BLaER1 (cell line): ENCODE measurements around the gene JAZF1.

Experiments
- H3K27ac ChIP-seq: shearing (Covaris generic); formaldehyde crosslinking; 2 replicates; pipeline ENCODE4 v1.8.1; 2022
- H3K27me3 ChIP-seq: shearing (Covaris generic); formaldehyde crosslinking; 2 replicates; pipeline ENCODE4 v1.8.1; 2022
- H3K36me3 ChIP-seq: shearing (Covaris generic); formaldehyde crosslinking; 2 replicates; pipeline ENCODE4 v1.8.1; 2022
- H3K4me1 ChIP-seq: shearing (Covaris generic); formaldehyde crosslinking; 2 replicates; pipeline ENCODE4 v1.8.1; 2022
- H3K4me2 ChIP-seq: shearing (Covaris generic); formaldehyde crosslinking; 2 replicates; pipeline ENCODE4 v1.8.1; 2022
- H3K4me3 ChIP-seq: shearing (Covaris generic); formaldehyde crosslinking; 2 replicates; pipeline ENCODE4 v1.8.1; 2022
- H3K9ac ChIP-seq: shearing (Covaris generic); formaldehyde crosslinking; 2 replicates; pipeline ENCODE4 v1.8.1; 2022
- H3K9me3 ChIP-seq: shearing (Covaris generic); formaldehyde crosslinking; 2 replicates; pipeline ENCODE4 v1.8.1; 2022
- H4K20me1 ChIP-seq: shearing (Covaris generic); formaldehyde crosslinking; 2 replicates; pipeline ENCODE4 v1.8.1; 2022
- Cebpa-rat ChIP-seq: shearing (Covaris generic); IDR thresholded peaks from 2 replicates; pipeline ENCODE4 v1.8.1; 2022

The JAZF1 gene

DNA sequence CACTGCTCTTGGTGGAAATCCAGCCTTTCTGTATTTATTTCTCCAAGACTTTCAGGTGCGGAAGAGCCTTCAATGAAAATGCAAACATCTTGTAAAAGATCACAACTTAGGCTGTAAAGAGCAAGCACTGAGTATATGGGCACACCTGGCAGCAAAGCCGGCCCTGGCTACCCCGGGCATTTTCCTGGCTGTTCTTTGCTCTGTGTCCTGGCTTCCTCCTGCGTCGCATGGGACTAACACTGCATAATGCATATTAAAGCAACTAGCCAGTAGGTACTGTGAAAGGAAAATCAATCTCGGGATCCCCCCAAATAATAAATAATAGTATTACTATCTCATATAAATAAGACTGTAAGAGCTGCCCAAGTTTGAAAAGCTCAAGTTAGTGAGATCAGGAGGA is 9.9 kb downstream of the JAZF1 start:
- Histone ChIP-seq H3K27ac (no peak overlapping the region), H4K20me1 (0 out of 2 replicates have a peak, but pooled peaks cover 9% of the 10 kb centered on the region), H3K4me2 (no peak overlapping the region), H3K9ac (no peak overlapping the region), H3K27me3 (no peaks in the 10 kb centered on the region), H3K9me3 (no peaks in the 10 kb centered on the region), H3K36me3 (no peaks in the 10 kb centered on the region), H3K4me1 (peaks cover 32% of the 10 kb centered on the region), H3K4me3 (no peak overlapping the region)
- TF ChIP-seq Cebpa-rat: no peak

DNA sequence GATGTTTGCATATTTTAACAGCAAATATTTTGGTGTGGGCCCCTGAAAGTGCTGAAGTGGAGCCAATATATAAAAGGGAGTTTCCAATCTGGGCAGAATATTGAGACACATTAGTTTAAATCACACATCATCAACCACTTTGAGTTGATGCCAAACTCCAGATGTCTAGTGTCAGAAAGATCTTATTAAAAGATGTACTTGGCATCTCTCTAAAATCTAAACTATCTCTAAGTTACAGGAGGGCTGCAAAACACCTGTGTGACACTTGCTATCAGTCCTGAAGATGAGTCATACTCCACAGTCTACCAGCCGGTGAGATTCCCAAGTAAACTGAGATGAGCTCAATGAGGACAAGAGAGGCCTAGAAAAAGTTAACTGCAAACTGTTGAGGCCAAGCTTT is 11.4 kb downstream of the JAZF1 start:
- Histone ChIP-seq H3K4me1 (peaks cover 46% of the 10 kb centered on the region), H3K4me3 (no peak overlapping the region), H3K9ac (no peak overlapping the region), H3K36me3 (no peaks in the 10 kb centered on the region), H3K27me3 (no peaks in the 10 kb centered on the region), H4K20me1 (no peaks in the 10 kb centered on the region), H3K4me2 (no peak overlapping the region), H3K27ac (no peak overlapping the region), H3K9me3 (no peaks in the 10 kb centered on the region)
- TF ChIP-seq Cebpa-rat: no peak

DNA sequence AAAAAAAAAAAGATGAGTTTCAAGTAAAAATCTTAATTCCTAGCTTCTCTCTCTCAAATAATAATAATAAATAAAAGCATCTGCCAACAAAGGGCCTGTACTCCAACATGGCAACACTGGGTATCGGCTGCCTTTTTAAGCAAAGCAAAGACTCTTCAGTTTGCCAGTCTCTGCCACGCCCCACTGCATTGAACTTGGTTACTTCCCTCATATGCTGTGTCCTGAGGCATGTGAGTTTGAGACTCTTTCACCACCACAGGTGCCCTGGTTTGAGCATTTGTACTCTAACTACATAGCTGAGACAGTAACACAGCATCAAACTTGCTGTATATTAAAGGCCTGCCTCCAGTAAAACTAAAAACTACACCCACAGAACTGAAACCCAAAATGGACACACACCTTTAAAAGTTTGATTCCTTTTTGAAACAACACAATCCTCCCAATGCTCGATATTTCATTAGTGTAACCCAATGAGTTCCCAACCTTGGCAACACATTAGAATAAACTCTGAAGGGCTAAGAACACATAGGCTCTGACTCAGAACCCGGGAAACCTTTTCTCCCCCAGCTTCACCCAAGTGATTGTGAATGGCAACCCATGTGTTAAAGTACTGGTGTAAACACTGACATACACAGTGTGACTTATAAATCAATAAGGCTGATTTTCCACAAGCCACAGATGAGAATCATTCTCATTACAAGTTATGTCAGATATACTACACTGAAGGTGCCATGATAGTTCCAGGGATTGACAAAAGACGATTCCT is 12.0 kb downstream of the JAZF1 start:
- TF ChIP-seq Cebpa-rat: no peak
- no peak overlapping the region for H3K4me2 ChIP-seq
- no peak overlapping the region for H3K27ac ChIP-seq

DNA sequence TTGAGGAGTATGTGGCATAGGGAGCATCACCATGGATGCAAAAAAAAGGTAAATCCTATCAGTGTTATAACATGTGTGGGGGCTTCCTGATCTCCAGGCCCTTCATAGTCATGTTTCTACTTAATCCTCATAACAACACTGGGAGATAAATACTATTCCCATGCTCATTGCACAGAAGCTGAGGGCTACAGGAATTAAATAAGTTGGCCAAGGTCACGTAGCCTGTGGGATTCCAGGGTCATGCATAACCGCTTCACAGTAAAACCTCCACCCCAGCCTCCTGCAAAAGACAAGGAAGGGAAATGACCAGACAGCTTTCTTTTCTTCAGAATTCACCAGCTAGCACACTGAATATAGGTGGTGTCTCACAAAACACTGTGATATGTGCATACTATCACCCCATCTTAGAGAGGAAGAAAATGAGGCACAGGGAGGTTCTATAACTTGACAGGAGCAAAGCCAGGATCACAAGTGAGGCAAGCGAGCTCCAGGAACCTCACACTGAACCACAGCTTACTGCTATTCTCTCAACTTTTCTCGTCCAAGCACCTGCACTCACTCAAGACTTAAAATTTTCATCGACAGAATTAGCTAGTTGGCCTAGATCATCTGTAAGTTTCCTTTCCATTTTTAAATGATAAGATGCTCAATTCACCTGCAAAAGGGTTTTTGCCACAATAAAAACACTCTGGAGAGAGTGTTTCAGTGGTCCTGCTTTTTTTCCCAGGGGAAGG is 13.4 kb downstream of the JAZF1 start:
- TF ChIP-seq Cebpa-rat: no peak
- H3K27me3 ChIP-seq: no peaks in the 10 kb centered on the region
- H3K27ac ChIP-seq: no peak overlapping the region
- no peaks in the 10 kb centered on the region for H4K20me1 ChIP-seq
- H3K36me3 ChIP-seq: no peaks in the 10 kb centered on the region
- peak overlapping the region; percentile 0; the same call in 1 of the 2 replicates for H3K4me2 ChIP-seq
- no peaks in the 10 kb centered on the region for H3K9me3 ChIP-seq
- H3K9ac ChIP-seq: no peak overlapping the region
- H3K4me3 ChIP-seq: no peak overlapping the region
- peaks cover 45% of the 10 kb centered on the region for H3K4me1 ChIP-seq

More for the DNA sequence above, 12.0 kb downstream of the JAZF1 start:
- no peak overlapping the region for H3K4me3 ChIP-seq
- no peaks in the 10 kb centered on the region for H4K20me1 ChIP-seq
- no peak overlapping the region for H3K9ac ChIP-seq
- peaks cover 46% of the 10 kb centered on the region for H3K4me1 ChIP-seq
- no peaks in the 10 kb centered on the region for H3K36me3 ChIP-seq
- H3K9me3 ChIP-seq: no peaks in the 10 kb centered on the region
- no peaks in the 10 kb centered on the region for H3K27me3 ChIP-seq

DNA sequence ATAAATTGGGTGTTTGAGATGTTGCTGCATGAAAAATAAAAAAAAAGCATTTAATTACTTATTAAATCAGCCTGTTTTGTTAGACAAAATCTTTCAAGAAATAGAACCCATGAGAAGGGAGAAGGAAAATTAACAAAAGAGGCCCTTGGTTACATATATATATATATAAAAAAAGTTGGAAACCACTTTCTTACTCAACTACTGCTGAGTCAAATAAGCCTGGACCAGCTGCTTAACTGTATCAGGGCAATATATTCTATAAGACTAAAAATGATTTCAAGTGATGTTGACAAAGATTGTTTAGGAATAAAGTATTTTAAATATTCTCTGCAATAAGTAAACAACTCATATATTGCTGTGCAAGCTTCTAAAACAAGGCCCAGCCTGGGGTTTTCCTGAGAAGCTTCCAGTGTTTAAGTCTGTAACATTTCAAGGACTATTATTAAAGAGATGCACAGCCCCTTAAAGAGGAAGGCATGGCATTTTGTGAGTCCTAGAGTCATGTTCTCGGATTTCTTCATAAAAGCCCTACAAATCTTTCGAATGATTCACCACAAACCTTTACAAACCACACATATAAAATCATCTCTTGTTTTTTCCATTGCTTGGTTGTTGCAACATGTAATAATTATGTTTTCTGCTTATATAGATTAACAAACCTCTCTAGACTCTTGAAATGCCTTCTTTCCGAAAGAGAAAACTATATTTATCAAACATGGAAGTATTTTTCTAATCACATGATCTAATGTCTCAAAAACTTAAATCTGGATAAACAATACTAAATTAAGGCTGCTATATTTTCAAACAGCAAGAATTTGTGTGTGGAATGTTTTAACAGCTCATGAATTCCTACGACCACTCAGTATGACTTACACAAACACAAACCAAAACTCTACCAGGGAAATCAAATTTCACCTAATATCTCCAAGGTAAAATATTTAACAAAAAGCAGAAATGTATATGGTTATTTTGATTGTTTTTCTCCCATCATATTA is 14.3 kb downstream of the JAZF1 start:
- Histone ChIP-seq H4K20me1 (no peaks in the 10 kb centered on the region), H3K4me2 (peak overlapping the region; percentile 33; the same call in 1 of the 2 replicates), H3K4me3 (no peak overlapping the region), H3K9me3 (no peaks in the 10 kb centered on the region; the same call in 1 of the 2 replicates), H3K4me1 (peaks cover 45% of the 10 kb centered on the region), H3K36me3 (no peaks in the 10 kb centered on the region), H3K27ac (no peak overlapping the region), H3K9ac (no peak overlapping the region), H3K27me3 (no peaks in the 10 kb centered on the region)
- no peak for TF ChIP-seq Cebpa-rat

GRCh38 chr7:28165261-28165660 is 15.3 kb downstream of the JAZF1 start:
- Histone ChIP-seq H3K27me3 (no peaks in the 10 kb centered on the region), H3K4me1 (peaks cover 48% of the 10 kb centered on the region), H3K27ac (no peak overlapping the region), H4K20me1 (no peaks in the 10 kb centered on the region), H3K36me3 (no peaks in the 10 kb centered on the region), H3K9me3 (no peaks in the 10 kb centered on the region; the same call in 1 of the 2 replicates), H3K4me2 (peak overlapping the region; percentile 33), H3K4me3 (no peak overlapping the region), H3K9ac (no peak overlapping the region)
- TF ChIP-seq Cebpa-rat: no peak

- H3K4me3 ChIP-seq: no peak overlapping the region
Measured at GRCh38 chr7:28163949-28164348, 16.6 kb downstream of the JAZF1 start.

GRCh38 chr7:28161331-28161730 is 19.3 kb downstream of the JAZF1 start:
- no peak overlapping the region for H3K27ac ChIP-seq

More at GRCh38 chr7:28163949-28164348, 16.6 kb downstream of the JAZF1 start:
- H4K20me1 ChIP-seq: no peaks in the 10 kb centered on the region
- no peak for TF ChIP-seq Cebpa-rat
- no peak overlapping the region for H3K4me2 ChIP-seq
- H3K27me3 ChIP-seq: no peaks in the 10 kb centered on the region
- H3K36me3 ChIP-seq: no peaks in the 10 kb centered on the region
- H3K9me3 ChIP-seq: no peaks in the 10 kb centered on the region; the same call in 1 of the 2 replicates
- no peak overlapping the region for H3K27ac ChIP-seq
- no peak overlapping the region for H3K9ac ChIP-seq
- peaks cover 48% of the 10 kb centered on the region for H3K4me1 ChIP-seq

DNA sequence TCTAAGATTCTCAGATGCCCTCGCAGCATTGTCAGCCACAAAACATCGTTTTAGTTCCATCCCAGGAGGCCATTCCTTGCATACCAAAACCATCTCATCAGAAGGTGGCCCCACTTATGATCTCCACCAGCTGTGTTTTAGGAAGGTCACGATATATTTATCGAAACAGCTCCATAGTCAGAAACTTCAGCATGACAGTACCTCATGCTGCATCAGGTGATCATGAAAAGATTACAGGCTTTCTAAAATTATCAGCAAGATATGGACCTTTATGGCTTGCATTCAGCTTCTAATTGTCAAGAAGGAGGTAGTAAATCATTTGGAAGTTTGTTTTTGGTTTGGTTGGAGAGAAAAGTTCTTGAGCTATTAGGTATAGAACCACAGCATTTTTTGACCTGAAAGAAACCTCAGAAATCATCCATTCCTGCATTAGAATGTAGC is 20.0 kb downstream of the JAZF1 start:
- TF ChIP-seq Cebpa-rat: no peak
- Histone ChIP-seq H3K4me2 (no peak overlapping the region), H3K27ac (no peak overlapping the region), H3K4me1 (peaks cover 58% of the 10 kb centered on the region), H3K9ac (no peak overlapping the region), H3K27me3 (no peaks in the 10 kb centered on the region), H3K36me3 (no peaks in the 10 kb centered on the region), H3K4me3 (no peak overlapping the region), H4K20me1 (no peaks in the 10 kb centered on the region), H3K9me3 (no peaks in the 10 kb centered on the region; the same call in 1 of the 2 replicates)

More at GRCh38 chr7:28161331-28161730, 19.3 kb downstream of the JAZF1 start:
- peak overlapping the region; percentile 6; the same call in 1 of the 2 replicates for H3K4me2 ChIP-seq
- TF ChIP-seq Cebpa-rat: no peak
- no peak overlapping the region for H3K4me3 ChIP-seq
- H4K20me1 ChIP-seq: no peaks in the 10 kb centered on the region
- peaks cover 57% of the 10 kb centered on the region for H3K4me1 ChIP-seq
- no peaks in the 10 kb centered on the region for H3K36me3 ChIP-seq
- H3K9ac ChIP-seq: no peak overlapping the region
- no peaks in the 10 kb centered on the region; the same call in 1 of the 2 replicates for H3K9me3 ChIP-seq
- no peaks in the 10 kb centered on the region for H3K27me3 ChIP-seq
